Naive thymus-derived CD8-positive, alpha-beta T cell (primary cell): ENCODE results near the gene ANKRD1. TPM values are rescaled to one million over a fixed set of nuclear protein-coding genes. Genes with fewer than 3 reads are reported as not detected.

Source experiments
- polyA plus RNA-seq, 3 donors: library from polyadenylated mRNA; unstranded; fragments of 300-500 nt; fragmentation: Illumina TruSeq; gene quantifications; one replicate each; pipeline ENCODE4 v1.2.3, GENCODE V29; 2021
- total RNA-seq, 8 experiments: library from RNA in 2 of 8; stranded (reverse) in 2 of 8; gene quantifications; one replicate each; pipeline ENCODE4 v1.2.3 and lab custom pipeline; 2021 to 2026

The ANKRD1 gene
- total and polyA plus RNA-seq, 5 experiments from 2014 or later, result not detected

Other genes with a start within 250 kb of the ANKRD1 start
- not detected for gene HTR7, start 63.0 kb downstream of the ANKRD1 start, total RNA-seq
- gene HTR7, start 63.0 kb downstream of the ANKRD1 start, polyA plus RNA-seq, result under 1 TPM in 1 of 3 donors, not detected in 2; 0.07 TPM
- 10 to 100 TPM; 35.4 to 35.6 TPM for gene RPP30, start 49.1 kb downstream of the ANKRD1 start, total RNA-seq
- gene RPP30, start 49.1 kb downstream of the ANKRD1 start, polyA plus RNA-seq, result 10 to 100 TPM; 36.7 to 48.2 (median 37.7) TPM